Stimulated activated naive CD8-positive, alpha-beta T cell treated with anti-CD3 and anti-CD28 coated beads, Interleukin-15, amount 100 ng/mL, for 72 hours (primary cell): ENCODE data around the gene WDR75.
"Not testable (repeated sequence)": the region's sequence is repeated elsewhere in the genome, so short reads cannot be mapped to it uniquely, and the experiment has no call there.

ENCODE experiments used
- ATAC-seq: fragments of 150-1000 bp; cut with Tn5 transposase; 2 replicates; pipeline ENCODE4 v1.10.0; 2021; ENCODE audit warnings: mild to moderate bottlenecking, moderate library complexity
- DNase-seq, 2 donors: peaks; one replicate each; pipeline ENCODE4 v3.0.0; 2021 to 2022
- H3K27ac Mint-ChIP-seq, 2 donors: one replicate each; pipeline ENCODE4 v1.8.0; 2022; ENCODE audit warnings: mild to moderate bottlenecking in 2 of 2, mixed read lengths in 2 of 2, moderate library complexity in 2 of 2
- H3K27me3 Mint-ChIP-seq: one replicate; pipeline ENCODE4 v1.8.0; 2022; ENCODE audit warnings: mixed read lengths
- H3K4me1 Mint-ChIP-seq: one replicate; pipeline ENCODE4 v1.8.0; 2022; ENCODE audit warnings: mild to moderate bottlenecking, mixed read lengths
- H3K4me3 Mint-ChIP-seq, 2 donors: one replicate each; pipeline ENCODE4 v1.8.0; 2022; ENCODE audit warnings: mild to moderate bottlenecking in 2 of 2, mixed read lengths in 2 of 2, moderate library complexity in 1 of 2
- H3K9me3 Mint-ChIP-seq, 2 donors: one replicate each; pipeline ENCODE4 v1.8.0; 2022; ENCODE audit warnings: mixed read lengths in 2 of 2

WDR75 gene

GRCh38 chr2:189426886-189427285 is 14.4 kb upstream of the WDR75 start:
- DNase-seq: no peak
- H3K4me3 Mint-ChIP-seq: no peak overlapping the region
- no peaks in the 10 kb centered on the region for H3K27me3 Mint-ChIP-seq
- no peak for ATAC-seq
- H3K27ac Mint-ChIP-seq: no peak overlapping the region
- H3K4me1 Mint-ChIP-seq: peaks cover 6% of the 10 kb centered on the region
- H3K9me3 Mint-ChIP-seq: no peaks in the 10 kb centered on the region

GRCh38 chr2:189427872-189428271 is 13.4 kb upstream of the WDR75 start:
- DNase-seq: no peak
- Mint-ChIP-seq H3K27ac (no peak overlapping the region), H3K4me3 (no peak overlapping the region), H3K27me3 (no peaks in the 10 kb centered on the region), H3K4me1 (peaks cover 6% of the 10 kb centered on the region), H3K9me3 (no peaks in the 10 kb centered on the region)
- ATAC-seq: no peak

- not testable (repeated sequence) for H3K27me3 Mint-ChIP-seq, H3K4me1 Mint-ChIP-seq, DNase-seq, ATAC-seq, H3K4me3 Mint-ChIP-seq, H3K9me3 Mint-ChIP-seq
- peak overlapping the region in 1 of 2 donors; percentile 55 for H3K27ac Mint-ChIP-seq
These were observed 10.8 kb upstream of the WDR75 start for GRCh38 chr2:189430448-189430847.

- not testable (repeated sequence) for H3K4me3 Mint-ChIP-seq, H3K27me3 Mint-ChIP-seq, ATAC-seq, DNase-seq, H3K9me3 Mint-ChIP-seq, H3K27ac Mint-ChIP-seq
- H3K4me1 Mint-ChIP-seq: peaks cover 20% of the 10 kb centered on the region
These were observed 5.5 kb upstream of the WDR75 start for GRCh38 chr2:189435803-189436202.

GRCh38 chr2:189437926-189438325 is 3.3 kb upstream of the WDR75 start:
- DNase-seq (no peak), ATAC-seq (peak; percentile 14)
- Mint-ChIP-seq H3K4me3 (no peak overlapping the region), H3K27ac (no peak overlapping the region), H3K9me3 (no peaks in the 10 kb centered on the region), H3K4me1 (peaks cover 20% of the 10 kb centered on the region), H3K27me3 (no peaks in the 10 kb centered on the region)

GRCh38 chr2:189439342-189439741 is 1.9 kb upstream of the WDR75 start:
- Mint-ChIP-seq H3K27ac (no peak overlapping the region), H3K4me1 (peaks cover 20% of the 10 kb centered on the region), H3K27me3 (no peaks in the 10 kb centered on the region), H3K9me3 (no peaks in the 10 kb centered on the region), H3K4me3 (no peak overlapping the region)
- ATAC-seq (no peak), DNase-seq (no peak)

GRCh38 chr2:189440644-189440946 is 679 bp upstream of the WDR75 start:
- Mint-ChIP-seq H3K9me3 (no peaks in the 10 kb centered on the region), H3K4me3 (no peak overlapping the region), H3K27ac (peak overlapping the region; percentile 99), H3K4me1 (peaks cover 20% of the 10 kb centered on the region), H3K27me3 (no peaks in the 10 kb centered on the region)
- no peak for DNase-seq
- ATAC-seq: peak; percentile 9

- Mint-ChIP-seq H3K9me3 (no peaks in the 10 kb centered on the region), H3K4me1 (peaks cover 20% of the 10 kb centered on the region), H3K4me3 (no peak overlapping the region), H3K27ac (peak overlapping the region; percentile 99), H3K27me3 (no peaks in the 10 kb centered on the region)
- ATAC-seq (no peak), DNase-seq (no peak)
These were observed 418 bp downstream of the WDR75 start for GRCh38 chr2:189441709-189442074.

- H3K4me3 Mint-ChIP-seq: no peak overlapping the region
- no peaks in the 10 kb centered on the region for H3K9me3 Mint-ChIP-seq
- H3K27me3 Mint-ChIP-seq: no peaks in the 10 kb centered on the region
- peak in 1 of 2 donors; percentile 10 for DNase-seq
- H3K4me1 Mint-ChIP-seq: peaks cover 17% of the 10 kb centered on the region
- no peak for ATAC-seq
- H3K27ac Mint-ChIP-seq: peak overlapping the region in 1 of 2 donors; percentile 58
These were observed 1.2 kb downstream of the WDR75 start for GRCh38 chr2:189442468-189442867.

GRCh38 chr2:189444322-189444721 is 3.0 kb downstream of the WDR75 start:
- ATAC-seq: peak; percentile 30
- Mint-ChIP-seq H3K27ac (no peak overlapping the region), H3K4me1 (no peaks in the 10 kb centered on the region), H3K4me3 (no peak overlapping the region), H3K9me3 (no peaks in the 10 kb centered on the region), H3K27me3 (no peaks in the 10 kb centered on the region)
- DNase-seq: peak in 1 of 2 donors; percentile 24

- DNase-seq (no peak), ATAC-seq (no peak)
- Mint-ChIP-seq H3K27ac (peak overlapping the region in 1 of 2 donors; percentile 53), H3K4me1 (no peaks in the 10 kb centered on the region), H3K9me3 (no peaks in the 10 kb centered on the region), H3K4me3 (peak overlapping the region in 1 of 2 donors; percentile 55), H3K27me3 (no peaks in the 10 kb centered on the region)
These were observed 5.5 kb downstream of the WDR75 start for GRCh38 chr2:189446780-189447179.

GRCh38 chr2:189454009-189454408 is 12.7 kb downstream of the WDR75 start:
- DNase-seq (no peak), ATAC-seq (no peak)
- Mint-ChIP-seq H3K27ac (no peak overlapping the region), H3K4me3 (no peak overlapping the region), H3K9me3 (no peaks in the 10 kb centered on the region), H3K27me3 (no peaks in the 10 kb centered on the region), H3K4me1 (no peaks in the 10 kb centered on the region)

GRCh38 chr2:189465076-189465475 is 23.8 kb downstream of the WDR75 start:
- Mint-ChIP-seq H3K4me3 (no peak overlapping the region), H3K27ac (no peak overlapping the region), H3K27me3 (no peaks in the 10 kb centered on the region), H3K4me1 (peaks cover 7% of the 10 kb centered on the region), H3K9me3 (no peaks in the 10 kb centered on the region)
- ATAC-seq: no peak
- no peak for DNase-seq

- ATAC-seq: no peak
- Mint-ChIP-seq H3K4me1 (peaks cover 7% of the 10 kb centered on the region), H3K9me3 (no peaks in the 10 kb centered on the region), H3K27me3 (no peaks in the 10 kb centered on the region), H3K27ac (no peak overlapping the region), H3K4me3 (no peak overlapping the region)
- DNase-seq: no peak
These were observed 24.2 kb downstream of the WDR75 start for GRCh38 chr2:189465478-189465877.

- Mint-ChIP-seq H3K4me3 (no peak overlapping the region), H3K4me1 (peaks cover 7% of the 10 kb centered on the region), H3K9me3 (no peaks in the 10 kb centered on the region), H3K27me3 (no peaks in the 10 kb centered on the region), H3K27ac (peak overlapping the region in 1 of 2 donors; percentile 46)
- ATAC-seq: no peak
- DNase-seq: no peak
These were observed 24.8 kb downstream of the WDR75 start for GRCh38 chr2:189466046-189466445.

GRCh38 chr2:189466656-189467055 is 25.4 kb downstream of the WDR75 start:
- DNase-seq: no peak
- Mint-ChIP-seq H3K4me3 (no peak overlapping the region), H3K9me3 (no peaks in the 10 kb centered on the region), H3K4me1 (peaks cover 7% of the 10 kb centered on the region), H3K27ac (no peak overlapping the region), H3K27me3 (no peaks in the 10 kb centered on the region)
- no peak for ATAC-seq

GRCh38 chr2:189467160-189467559 is 25.9 kb downstream of the WDR75 start:
- Mint-ChIP-seq H3K4me1 (peaks cover 7% of the 10 kb centered on the region), H3K27me3 (no peaks in the 10 kb centered on the region), H3K27ac (no peak overlapping the region), H3K4me3 (no peak overlapping the region), H3K9me3 (no peaks in the 10 kb centered on the region)
- ATAC-seq (no peak), DNase-seq (no peak)

GRCh38 chr2:189467593-189467992 is 26.3 kb downstream of the WDR75 start:
- no peak for ATAC-seq
- H3K4me3 Mint-ChIP-seq: no peak overlapping the region
- H3K9me3 Mint-ChIP-seq: no peaks in the 10 kb centered on the region
- no peaks in the 10 kb centered on the region for H3K27me3 Mint-ChIP-seq
- H3K27ac Mint-ChIP-seq: no peak overlapping the region
- H3K4me1 Mint-ChIP-seq: peaks cover 7% of the 10 kb centered on the region
- no peak for DNase-seq
